ENCODE measurements around the gene SLPI. TPM values are rescaled to one million over a fixed set of nuclear protein-coding genes. Genes with fewer than 3 reads are reported as not detected.

SLPI gene
- total RNA-seq, 1 experiment from 2014 or later = 5.4 TPM

DNA sequence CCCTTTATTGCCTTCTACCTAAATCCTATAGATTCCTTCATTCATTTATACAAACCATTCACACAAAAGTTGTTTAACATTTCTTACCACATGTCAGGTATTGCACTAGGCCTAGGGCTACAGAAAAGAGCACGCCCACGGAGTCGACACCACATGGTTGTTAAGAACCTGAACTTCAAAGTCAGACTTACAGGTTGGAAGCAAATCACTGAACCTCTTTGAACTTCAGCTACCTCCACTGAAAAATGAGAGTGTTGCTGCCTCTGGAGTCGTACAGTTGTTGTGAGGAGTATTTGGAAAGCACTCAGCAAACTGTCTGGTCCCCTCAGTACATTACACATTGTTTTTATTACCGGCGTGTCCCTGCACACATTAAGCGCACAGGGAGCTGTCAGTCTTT is 3.3 kb upstream of the SLPI start:
- CTCF ChIA-PET = no interaction called here
- DNase-seq (ENCODE audit: low read depth, low spot score) (no peak), ATAC-seq (no peak)
- Histone ChIP-seq H3K27ac (ENCODE audit: low read depth, low read length) (no peak overlapping the region), H4K20me1 (ENCODE audit: insufficient read depth) (no peaks in the 10 kb centered on the region), H3K4me1 (ENCODE audit: control insufficient read depth in 1 of 2, insufficient read depth in 2 of 2, low read length in 2 of 2) (peaks cover 10 to 11% of the 10 kb centered on the region in 2 experiments; a peak in 2 of 4 replicates), H3K4me2 (ENCODE audit: low read length) (no peak overlapping the region), H3K27me3 (ENCODE audit: insufficient read depth, low read length) (no peaks in the 10 kb centered on the region), H3K36me3 (ENCODE audit: control insufficient read depth in 1 of 2, insufficient read depth in 2 of 2, low read length in 2 of 2) (no peaks in the 10 kb centered on the region), H3K9me3 (ENCODE audit: control insufficient read depth in 1 of 2, insufficient read depth in 1 of 2, low read depth in 1 of 2, low read length in 2 of 2) (no peaks in the 10 kb centered on the region), H2AFZ (ENCODE audit: low read depth, low read length, poor library complexity, severe bottlenecking) (no peak overlapping the region), H3K4me3 (replicated peaks in 1 of 2; ENCODE audit: low read depth in 1 of 2, low read length in 2 of 2) (no peak overlapping the region), H3K9ac (ENCODE audit: low read length) (no peak overlapping the region), H3K79me2 (ENCODE audit: insufficient read depth, low read length) (no peaks in the 10 kb centered on the region), H3K9me2 (ENCODE audit: insufficient read depth) (no peaks in the 10 kb centered on the region)
- RAD21 ChIA-PET (ENCODE audit: low non-redundant PET in 1 of 2, low total read pairs in 2 of 2, uncharacterized antibody in 2 of 2, unreplicated experiment in 2 of 2) = no interaction called here
- BruUV-seq (replicated peaks) = no TSS peak
- TF ChIP-seq POLR2A (IDR thresholded peaks at IDR 0.05; ENCODE audit: borderline replicate concordance, extremely low read depth, insufficient read depth, insufficient read length) (no peak), FOSL1 (IDR thresholded peaks at IDR 0.05; ENCODE audit: low read depth) (no peak), POLR2AphosphoS5 (IDR thresholded peaks at IDR 0.05; ENCODE audit: low read depth, low read length) (no peak), EGR1 (IDR thresholded peaks at IDR 0.05; ENCODE audit: low read depth) (no peak), ELF1 (IDR thresholded peaks at IDR 0.05; ENCODE audit: borderline replicate concordance, low read depth) (no peak), JUND (IDR thresholded peaks at IDR 0.05) (no peak), RAD21 (IDR thresholded peaks at IDR 0.05; ENCODE audit: low read depth) (no peak), CEBPB (IDR thresholded peaks at IDR 0.05; ENCODE audit: low read depth) (no peak), ZNF274 (IDR thresholded peaks at IDR 0.05; ENCODE audit: low read depth, low read length) (no peak), CBX3 (IDR thresholded peaks at IDR 0.05; ENCODE audit: low read depth) (no peak), SRF (IDR thresholded peaks at IDR 0.05; ENCODE audit: low read depth) (no peak), EZH2phosphoT487 (IDR thresholded peaks at IDR 0.05; ENCODE audit: borderline replicate concordance) (no peak), SIN3A (IDR thresholded peaks at IDR 0.05; ENCODE audit: low read depth) (no peak), YY1 (IDR thresholded peaks at IDR 0.05; ENCODE audit: extremely low read depth, insufficient replicate concordance, low read depth, low read length) (no peak)
- TF ChIP-seq, protein P1, sequence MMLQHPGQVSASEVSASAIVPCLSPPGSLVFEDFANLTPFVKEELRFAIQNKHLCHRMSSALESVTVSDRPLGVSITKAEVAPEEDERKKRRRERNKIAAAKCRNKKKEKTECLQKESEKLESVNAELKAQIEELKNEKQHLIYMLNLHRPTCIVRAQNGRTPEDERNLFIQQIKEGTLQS (IDR thresholded peaks at IDR 0.05) = no peak
- TF ChIP-seq, protein P2, sequence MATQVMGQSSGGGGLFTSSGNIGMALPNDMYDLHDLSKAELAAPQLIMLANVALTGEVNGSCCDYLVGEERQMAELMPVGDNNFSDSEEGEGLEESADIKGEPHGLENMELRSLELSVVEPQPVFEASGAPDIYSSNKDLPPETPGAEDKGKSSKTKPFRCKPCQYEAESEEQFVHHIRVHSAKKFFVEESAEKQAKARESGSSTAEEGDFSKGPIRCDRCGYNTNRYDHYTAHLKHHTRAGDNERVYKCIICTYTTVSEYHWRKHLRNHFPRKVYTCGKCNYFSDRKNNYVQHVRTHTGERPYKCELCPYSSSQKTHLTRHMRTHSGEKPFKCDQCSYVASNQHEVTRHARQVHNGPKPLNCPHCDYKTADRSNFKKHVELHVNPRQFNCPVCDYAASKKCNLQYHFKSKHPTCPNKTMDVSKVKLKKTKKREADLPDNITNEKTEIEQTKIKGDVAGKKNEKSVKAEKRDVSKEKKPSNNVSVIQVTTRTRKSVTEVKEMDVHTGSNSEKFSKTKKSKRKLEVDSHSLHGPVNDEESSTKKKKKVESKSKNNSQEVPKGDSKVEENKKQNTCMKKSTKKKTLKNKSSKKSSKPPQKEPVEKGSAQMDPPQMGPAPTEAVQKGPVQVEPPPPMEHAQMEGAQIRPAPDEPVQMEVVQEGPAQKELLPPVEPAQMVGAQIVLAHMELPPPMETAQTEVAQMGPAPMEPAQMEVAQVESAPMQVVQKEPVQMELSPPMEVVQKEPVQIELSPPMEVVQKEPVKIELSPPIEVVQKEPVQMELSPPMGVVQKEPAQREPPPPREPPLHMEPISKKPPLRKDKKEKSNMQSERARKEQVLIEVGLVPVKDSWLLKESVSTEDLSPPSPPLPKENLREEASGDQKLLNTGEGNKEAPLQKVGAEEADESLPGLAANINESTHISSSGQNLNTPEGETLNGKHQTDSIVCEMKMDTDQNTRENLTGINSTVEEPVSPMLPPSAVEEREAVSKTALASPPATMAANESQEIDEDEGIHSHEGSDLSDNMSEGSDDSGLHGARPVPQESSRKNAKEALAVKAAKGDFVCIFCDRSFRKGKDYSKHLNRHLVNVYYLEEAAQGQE (IDR thresholded peaks at IDR 0.05; ENCODE audit: low read depth) = no peak
- TF ChIP-seq, protein P3, sequence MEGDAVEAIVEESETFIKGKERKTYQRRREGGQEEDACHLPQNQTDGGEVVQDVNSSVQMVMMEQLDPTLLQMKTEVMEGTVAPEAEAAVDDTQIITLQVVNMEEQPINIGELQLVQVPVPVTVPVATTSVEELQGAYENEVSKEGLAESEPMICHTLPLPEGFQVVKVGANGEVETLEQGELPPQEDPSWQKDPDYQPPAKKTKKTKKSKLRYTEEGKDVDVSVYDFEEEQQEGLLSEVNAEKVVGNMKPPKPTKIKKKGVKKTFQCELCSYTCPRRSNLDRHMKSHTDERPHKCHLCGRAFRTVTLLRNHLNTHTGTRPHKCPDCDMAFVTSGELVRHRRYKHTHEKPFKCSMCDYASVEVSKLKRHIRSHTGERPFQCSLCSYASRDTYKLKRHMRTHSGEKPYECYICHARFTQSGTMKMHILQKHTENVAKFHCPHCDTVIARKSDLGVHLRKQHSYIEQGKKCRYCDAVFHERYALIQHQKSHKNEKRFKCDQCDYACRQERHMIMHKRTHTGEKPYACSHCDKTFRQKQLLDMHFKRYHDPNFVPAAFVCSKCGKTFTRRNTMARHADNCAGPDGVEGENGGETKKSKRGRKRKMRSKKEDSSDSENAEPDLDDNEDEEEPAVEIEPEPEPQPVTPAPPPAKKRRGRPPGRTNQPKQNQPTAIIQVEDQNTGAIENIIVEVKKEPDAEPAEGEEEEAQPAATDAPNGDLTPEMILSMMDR (IDR thresholded peaks at IDR 0.05 in 2 of 3, conservative IDR thresholded peaks at IDR 0.05 in 1 of 3; ENCODE audit: borderline replicate concordance in 1 of 3, insufficient read depth in 1 of 3, low read depth in 2 of 3, low read length in 2 of 3) = no peak
- TF ChIP-seq, protein P4, sequence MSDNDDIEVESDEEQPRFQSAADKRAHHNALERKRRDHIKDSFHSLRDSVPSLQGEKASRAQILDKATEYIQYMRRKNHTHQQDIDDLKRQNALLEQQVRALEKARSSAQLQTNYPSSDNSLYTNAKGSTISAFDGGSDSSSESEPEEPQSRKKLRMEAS (IDR thresholded peaks at IDR 0.05) = no peak
- POLR2A ChIA-PET = no interaction called here
- intact Hi-C loops (cut with micrococcal nuclease) = no loop called here

All from HCT116 (cell line).